Large intestine (tissue), 3 donors: Measurements from ENCODE around the gene F10. TPM values are rescaled to one million over a fixed set of nuclear protein-coding genes. Genes with fewer than 3 reads are reported as not detected.

ENCODE experiments used
- DNase-seq, 2 donors: peaks; one replicate each; pipeline versions ENCODE4 v3.0.0 to v3.0.0-alpha.2; 2013
- H3K27ac ChIP-seq: one replicate; pipeline ENCODE4 v1.5.1; 2013; ENCODE audit warnings: low read length
- H3K27me3 ChIP-seq: 2 replicates; pipeline ENCODE4 v1.6.1; 2013; ENCODE audit warnings: low read length; ENCODE audit not compliant: control insufficient read depth, insufficient read depth
- H3K36me3 ChIP-seq: 2 replicates; pipeline ENCODE4 v1.6.1; 2013; ENCODE audit warnings: low read length; ENCODE audit not compliant: control insufficient read depth, insufficient read depth
- H3K4me1 ChIP-seq: one replicate; pipeline ENCODE4 v1.6.1; 2013; ENCODE audit warnings: low read length; ENCODE audit not compliant: control insufficient read depth, insufficient read depth
- H3K4me3 ChIP-seq: one replicate; pipeline ENCODE4 v1.5.1; 2013; ENCODE audit warnings: low read length
- H3K9me3 ChIP-seq: one replicate; pipeline ENCODE4 v1.6.1; 2013; ENCODE audit warnings: mild to moderate bottlenecking, low read depth, low read length, moderate library complexity; ENCODE audit not compliant: control insufficient read depth
- WGBS: methylation state at CpG from one replicate; pipeline ENCODE4 v1.1.5; 2013; ENCODE audit warnings: low lambda C conversion rate; ENCODE audit not compliant: insufficient coverage; 5-methylcytosine and 5-hydroxymethylcytosine counted together
- polyA plus RNA-seq: library from polyadenylated mRNA; unstranded; fragments of 120-200 nt; gene quantifications from one replicate; pipeline ENCODE4 v1.2.1, GENCODE V29; 2013

The F10 gene
- polyA plus RNA-seq, 1 donor: 125 TPM

DNA sequence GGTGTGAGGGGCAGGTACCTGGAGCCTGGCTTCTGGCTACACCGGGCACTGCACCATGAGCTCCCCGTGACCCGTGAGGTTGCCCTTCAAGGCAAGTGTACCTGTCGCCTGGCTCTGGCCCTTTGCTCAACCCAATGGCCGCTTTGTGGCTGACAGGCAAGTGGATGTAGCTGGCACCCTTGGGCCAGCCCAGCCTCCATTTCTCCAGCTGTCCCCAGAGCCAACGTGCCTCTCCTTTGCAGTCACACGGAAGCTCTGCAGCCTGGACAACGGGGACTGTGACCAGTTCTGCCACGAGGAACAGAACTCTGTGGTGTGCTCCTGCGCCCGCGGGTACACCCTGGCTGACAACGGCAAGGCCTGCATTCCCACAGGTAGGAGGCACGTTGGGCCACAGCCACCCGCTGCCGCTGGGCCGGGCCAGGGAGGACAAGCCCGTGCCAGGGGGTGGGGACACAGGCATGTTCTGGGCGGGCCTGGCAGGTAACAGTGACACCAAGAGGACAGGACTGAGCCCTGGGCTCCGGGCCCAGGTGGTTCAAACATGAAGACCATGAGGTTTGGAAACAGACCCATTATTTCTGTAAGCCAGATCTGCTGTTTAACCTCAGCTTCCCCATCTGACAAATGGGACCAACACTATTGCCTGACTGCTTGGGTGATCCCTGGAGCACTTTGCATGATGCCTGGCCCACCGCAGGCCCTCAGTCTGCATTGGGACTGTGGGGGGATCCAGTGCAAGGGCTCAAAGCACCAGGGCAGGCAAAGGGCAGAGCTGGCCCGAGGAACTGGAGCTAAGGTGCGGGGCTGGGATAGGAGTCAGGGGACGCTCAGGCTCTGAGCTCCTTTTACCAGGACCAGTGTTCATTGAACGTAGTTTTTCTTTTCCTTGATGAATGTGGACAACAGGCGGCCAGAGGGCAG lies 18.3 kb downstream of the F10 start:
- Histone ChIP-seq H3K27ac (no peak overlapping the region), H3K27me3 (no peaks in the 10 kb centered on the region), H3K36me3 (peaks cover 27% of the 10 kb centered on the region), H3K4me3 (no peak overlapping the region), H3K9me3 (no peaks in the 10 kb centered on the region), H3K4me1 (peaks cover 7% of the 10 kb centered on the region)
- no CpG with 5 or more reads among the region's 26 CpGs for WGBS
- DNase-seq: no peak

DNA sequence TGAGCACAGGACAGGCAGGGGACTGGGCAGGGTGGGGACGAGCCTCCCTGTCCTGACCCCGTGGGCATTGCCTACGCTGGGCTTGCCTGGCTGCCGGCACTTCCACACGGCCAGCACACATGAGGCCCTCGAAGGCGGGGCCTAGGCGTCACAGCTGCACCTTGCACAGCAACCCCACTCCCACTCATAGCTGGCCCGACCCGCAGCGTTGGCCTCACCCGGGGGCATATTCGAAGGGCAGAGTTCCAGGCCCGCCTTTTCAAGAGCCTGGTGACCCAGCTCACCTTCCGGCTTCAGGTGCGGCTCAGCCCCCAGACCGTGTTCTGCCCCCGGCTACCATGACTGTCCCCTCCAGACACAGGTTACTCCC lies 19.0 kb downstream of the F10 start:
- peaks cover 27% of the 10 kb centered on the region for H3K36me3 ChIP-seq
- no peaks in the 10 kb centered on the region for H3K9me3 ChIP-seq
- no peak for DNase-seq
- H3K4me3 ChIP-seq: no peak overlapping the region
- no CpG with 5 or more reads among the region's 18 CpGs for WGBS
- no peaks in the 10 kb centered on the region for H3K27me3 ChIP-seq
- no peak overlapping the region for H3K27ac ChIP-seq
- H3K4me1 ChIP-seq: peaks cover 7% of the 10 kb centered on the region

DNA sequence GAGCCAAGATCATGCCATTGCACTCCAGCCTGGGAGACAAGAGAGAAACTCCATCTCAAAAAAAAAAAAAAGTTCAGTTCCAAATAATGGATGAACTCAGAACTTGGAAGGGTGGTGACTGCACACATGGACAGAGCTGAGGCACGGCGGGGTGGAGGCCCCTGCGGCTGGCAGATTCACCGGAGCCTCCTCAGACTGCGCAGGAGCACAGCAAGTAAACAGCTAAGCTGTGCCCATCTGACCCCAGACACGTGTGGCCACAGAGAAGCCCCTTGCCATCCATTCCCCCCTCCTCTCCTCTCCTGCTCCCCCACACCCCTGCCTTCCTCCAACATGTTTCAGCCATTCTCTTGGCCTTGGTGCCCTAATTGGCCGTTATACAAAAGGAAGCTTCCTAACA lies 20.3 kb downstream of the F10 start:
- no peak for DNase-seq
- Histone ChIP-seq H3K27ac (no peak overlapping the region), H3K9me3 (no peaks in the 10 kb centered on the region), H3K27me3 (no peaks in the 10 kb centered on the region), H3K4me3 (no peak overlapping the region), H3K36me3 (peaks cover 27% of the 10 kb centered on the region), H3K4me1 (peaks cover 4% of the 10 kb centered on the region)
- WGBS: no CpG with 5 or more reads among the region's 7 CpGs

DNA sequence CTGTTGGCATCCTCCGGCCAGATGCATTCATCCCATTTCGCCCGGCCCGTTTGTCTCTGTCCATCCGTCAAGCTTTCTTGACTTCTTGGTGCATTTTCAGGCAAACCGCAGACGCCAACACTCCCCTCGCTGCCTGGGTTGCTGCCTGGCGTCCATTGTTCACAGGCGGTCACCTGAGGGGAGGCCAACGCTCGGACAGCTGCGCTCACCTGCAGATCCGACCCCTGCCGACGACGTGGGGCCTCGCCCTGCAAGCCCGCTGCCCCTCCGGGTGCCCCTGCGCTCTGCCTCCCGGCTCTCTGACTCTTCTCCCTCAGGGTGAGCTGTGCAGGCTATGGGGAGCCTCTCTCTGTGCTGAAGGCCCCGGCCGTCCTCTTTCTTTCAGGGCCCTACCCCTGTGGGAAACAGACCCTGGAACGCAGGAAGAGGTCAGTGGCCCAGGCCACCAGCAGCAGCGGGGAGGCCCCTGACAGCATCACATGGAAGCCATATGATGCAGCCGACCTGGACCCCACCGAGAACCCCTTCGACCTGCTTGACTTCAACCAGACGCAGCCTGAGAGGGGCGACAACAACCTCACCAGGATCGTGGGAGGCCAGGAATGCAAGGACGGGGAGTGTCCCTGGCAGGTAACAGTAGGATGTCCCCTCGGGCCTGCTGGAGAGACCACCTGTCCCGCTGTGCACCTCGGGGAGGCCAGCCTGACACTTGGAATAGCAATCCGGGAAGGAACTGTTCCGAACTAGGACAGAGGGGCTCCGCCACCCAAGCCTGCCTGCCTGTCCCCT lies 21.1 kb downstream of the F10 start:
- H3K27me3 ChIP-seq: no peaks in the 10 kb centered on the region
- H3K27ac ChIP-seq: no peak overlapping the region
- no CpG with 5 or more reads among the region's 39 CpGs for WGBS
- DNase-seq: no peak
- H3K4me3 ChIP-seq: no peak overlapping the region
- H3K4me1 ChIP-seq: peaks cover 4% of the 10 kb centered on the region
- H3K9me3 ChIP-seq: no peaks in the 10 kb centered on the region
- H3K36me3 ChIP-seq: peaks cover 27% of the 10 kb centered on the region

DNA sequence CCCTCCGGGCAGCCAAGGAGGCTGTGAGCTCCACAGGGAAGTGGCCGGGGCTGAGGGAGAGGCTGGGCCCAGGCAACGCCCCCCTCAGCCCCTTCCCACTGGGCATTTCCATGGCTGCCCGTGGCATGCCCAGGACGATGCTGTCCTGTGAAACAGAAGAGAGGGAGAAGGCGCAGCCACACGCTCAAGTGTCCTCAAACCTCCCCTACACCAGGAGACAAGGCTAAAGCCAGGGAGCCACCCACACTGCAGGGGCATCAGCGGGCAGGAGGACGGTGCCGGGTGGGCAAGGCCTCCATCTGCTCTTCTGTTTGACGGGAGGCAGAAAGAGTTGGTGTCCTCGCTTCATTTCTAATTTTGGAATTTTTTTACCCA lies 21.6 kb downstream of the F10 start:
- Histone ChIP-seq H3K4me3 (no peak overlapping the region), H3K27ac (no peak overlapping the region), H3K27me3 (no peaks in the 10 kb centered on the region), H3K9me3 (no peaks in the 10 kb centered on the region), H3K36me3 (peaks cover 27% of the 10 kb centered on the region), H3K4me1 (no peaks in the 10 kb centered on the region)
- no peak for DNase-seq
- WGBS: no CpG with 5 or more reads among the region's 12 CpGs

DNA sequence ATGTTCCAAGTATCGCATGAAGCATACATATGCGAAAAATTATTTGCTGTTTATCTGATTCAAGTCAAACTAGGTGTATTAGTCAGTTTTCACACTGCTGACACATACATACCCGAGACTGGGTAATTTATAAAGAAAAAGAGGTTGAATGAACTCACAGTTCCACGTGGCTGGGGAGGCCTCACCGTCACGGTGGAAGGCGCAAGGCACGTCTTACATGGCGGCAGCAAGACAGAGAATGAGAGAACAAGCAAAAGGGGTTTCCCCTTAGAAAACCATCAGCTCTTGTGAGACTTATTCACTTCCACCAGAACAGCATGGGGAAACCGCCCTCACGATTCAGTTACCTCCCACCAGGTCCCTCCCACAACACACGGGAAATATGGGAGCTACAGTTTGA lies 22.9 kb downstream of the F10 start:
- DNase-seq: no peak
- Histone ChIP-seq H3K27ac (no peak overlapping the region), H3K36me3 (peaks cover 24% of the 10 kb centered on the region), H3K4me3 (no peak overlapping the region), H3K9me3 (no peaks in the 10 kb centered on the region), H3K4me1 (no peaks in the 10 kb centered on the region), H3K27me3 (no peaks in the 10 kb centered on the region)
- 90% methylated on average over 2 of the region's 12 CpGs for WGBS

DNA sequence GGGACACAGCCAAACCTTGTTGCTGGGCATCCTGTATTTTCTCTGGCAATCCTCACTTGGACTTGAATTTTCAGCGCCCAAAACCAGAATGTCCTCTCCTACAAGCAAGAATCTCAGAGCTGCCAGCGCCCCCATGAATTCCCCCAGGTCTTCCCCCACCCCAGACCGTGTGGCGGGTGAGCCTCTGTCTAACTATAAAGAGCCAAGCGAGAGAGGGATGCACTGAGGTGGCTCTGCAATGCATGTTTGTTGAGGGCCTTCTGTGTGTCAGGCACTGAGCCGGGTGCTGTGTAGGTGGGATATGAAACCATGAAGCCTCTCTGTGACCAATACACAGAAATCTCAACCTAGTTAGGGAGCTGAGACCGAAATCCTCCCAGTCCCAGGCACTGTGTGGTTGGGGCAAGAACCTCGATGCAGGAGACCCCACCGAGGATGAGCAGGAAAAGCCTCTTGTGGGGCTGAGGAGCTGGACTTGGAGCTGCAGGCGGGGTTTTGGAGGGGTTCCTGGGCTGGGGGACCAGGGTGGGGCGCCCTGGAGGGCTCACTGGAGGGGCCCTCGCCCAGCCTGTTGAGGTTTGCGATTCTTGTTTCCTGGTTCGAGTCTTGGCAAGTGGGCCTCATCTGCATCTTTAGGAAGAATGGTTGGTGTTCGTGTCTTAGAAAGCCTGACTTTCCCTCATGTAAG lies 23.5 kb downstream of the F10 start:
- H3K27ac ChIP-seq: no peak overlapping the region
- H3K4me1 ChIP-seq: no peaks in the 10 kb centered on the region
- WGBS: no CpG with 5 or more reads among the region's 15 CpGs
- H3K36me3 ChIP-seq: peaks cover 18% of the 10 kb centered on the region
- H3K4me3 ChIP-seq: no peak overlapping the region
- no peak for DNase-seq
- H3K27me3 ChIP-seq: no peaks in the 10 kb centered on the region
- no peaks in the 10 kb centered on the region for H3K9me3 ChIP-seq

DNA sequence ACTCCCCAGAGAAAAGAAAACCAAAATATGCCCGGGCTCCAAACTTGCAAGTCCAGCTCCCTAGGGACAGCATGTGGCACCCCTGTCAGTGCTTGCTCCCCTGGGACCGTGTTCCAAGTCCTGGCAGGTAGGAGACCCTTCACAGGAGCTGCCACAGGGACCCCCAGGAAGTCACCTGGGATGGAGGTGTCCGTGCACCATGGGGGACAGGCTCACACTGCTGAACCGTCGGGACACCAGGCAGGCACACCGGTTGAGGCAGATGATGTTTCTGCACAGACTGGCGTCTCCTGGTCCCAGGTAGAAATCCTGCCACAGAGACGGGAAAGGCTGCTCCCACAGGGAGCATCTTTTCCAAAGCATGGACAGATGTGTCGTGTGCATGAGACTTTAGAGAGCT lies 24.2 kb downstream of the F10 start:
- no peak for DNase-seq
- H3K4me3 ChIP-seq: no peak overlapping the region
- no CpG with 5 or more reads among the region's 9 CpGs for WGBS
- peaks cover 11% of the 10 kb centered on the region for H3K36me3 ChIP-seq
- H3K9me3 ChIP-seq: peaks cover under 1% of the 10 kb centered on the region
- no peaks in the 10 kb centered on the region for H3K4me1 ChIP-seq
- no peaks in the 10 kb centered on the region for H3K27me3 ChIP-seq
- no peak overlapping the region for H3K27ac ChIP-seq

DNA sequence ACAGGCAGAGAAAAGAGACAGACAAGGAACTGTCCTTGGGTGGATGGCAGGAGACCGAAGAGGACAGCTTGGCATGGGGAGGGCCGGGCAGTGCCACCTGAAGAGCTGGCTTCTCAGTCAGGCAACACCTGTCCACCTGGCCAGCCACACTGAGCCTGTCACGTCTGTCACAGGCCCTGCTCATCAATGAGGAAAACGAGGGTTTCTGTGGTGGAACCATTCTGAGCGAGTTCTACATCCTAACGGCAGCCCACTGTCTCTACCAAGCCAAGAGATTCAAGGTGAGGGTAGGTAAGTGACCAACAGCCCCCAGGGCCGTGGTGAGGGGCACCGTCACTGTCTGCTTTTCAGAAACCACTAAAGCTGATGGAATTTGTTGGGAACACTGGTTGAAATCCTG lies 24.6 kb downstream of the F10 start:
- no peak for DNase-seq
- WGBS: no CpG with 5 or more reads among the region's 8 CpGs
- Histone ChIP-seq H3K9me3 (peaks cover 3% of the 10 kb centered on the region), H3K36me3 (peaks cover 10% of the 10 kb centered on the region), H3K27me3 (peaks cover 3% of the 10 kb centered on the region), H3K27ac (no peak overlapping the region), H3K4me3 (no peak overlapping the region), H3K4me1 (no peaks in the 10 kb centered on the region)

DNA sequence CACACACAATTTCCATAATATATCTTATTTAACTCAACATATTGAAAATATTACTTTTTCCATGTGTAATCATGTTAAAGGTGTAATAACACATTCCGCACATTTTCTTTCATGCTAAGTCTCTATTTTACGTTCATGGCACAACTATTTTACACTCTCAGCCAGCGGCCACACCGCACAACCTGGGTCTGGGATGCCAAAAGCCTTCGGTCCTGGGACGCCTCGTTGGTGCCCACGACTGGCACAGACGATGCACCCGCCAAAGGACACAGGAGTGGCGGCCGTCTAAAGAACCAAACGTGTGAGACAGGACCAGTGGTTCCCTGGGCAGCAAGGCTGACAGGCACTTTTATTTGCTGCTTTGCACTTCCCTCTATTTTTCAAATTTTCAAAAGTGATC lies 25.8 kb downstream of the F10 start:
- 96% methylated on average over 5 of the region's 13 CpGs for WGBS
- Histone ChIP-seq H3K27ac (no peak overlapping the region), H3K4me3 (no peak overlapping the region), H3K4me1 (peaks cover 4% of the 10 kb centered on the region), H3K36me3 (peaks cover 7% of the 10 kb centered on the region), H3K27me3 (peaks cover 4% of the 10 kb centered on the region), H3K9me3 (peaks cover 3% of the 10 kb centered on the region)
- no peak for DNase-seq
